CD14-positive monocyte (primary cell): ENCODE results near the gene TANGO2. TPM values are rescaled to one million over a fixed set of nuclear protein-coding genes. Genes with fewer than 3 reads are reported as not detected.

ENCODE experiments used
- DNase-seq, 3 donors: peaks; one replicate each; pipeline ENCODE4 v3.0.0-alpha.2; 2011 to 2022
- H2AFZ ChIP-seq: 2 replicates; pipeline ENCODE4 v1.6.0; 2012; ENCODE audit warnings: mild to moderate bottlenecking, low read depth, low read length, inconsistent platforms; ENCODE audit not compliant: insufficient read depth, poor library complexity, severe bottlenecking
- H3K27ac ChIP-seq, 2 donors: 1 replicate in 1 of 2; 2 replicates in 1 of 2; pipeline ENCODE4 v1.5.1; 2012 to 2013; ENCODE audit warnings: low read length in 2 of 2, control low read depth in 1 of 2, inconsistent platforms in 1 of 2, low read depth in 1 of 2, mild to moderate bottlenecking in 1 of 2
- H3K27me3 ChIP-seq, 2 donors: one replicate each; pipeline versions ENCODE4 v1.6.0 to v1.6.1; 2011 to 2013; ENCODE audit warnings: low read length in 2 of 2; ENCODE audit not compliant: control insufficient read depth in 2 of 2, insufficient read depth in 2 of 2
- H3K36me3 ChIP-seq, 2 donors: replicated peaks in 1 of 2; 1 replicate in 1 of 2; 2 replicates in 1 of 2; pipeline versions ENCODE4 v1.5.1 to v1.6.1; 2012 to 2013; ENCODE audit warnings: low read length in 2 of 2, control low read depth in 1 of 2, inconsistent platforms in 1 of 2, mild to moderate bottlenecking in 1 of 2; ENCODE audit not compliant: insufficient read depth in 2 of 2, control insufficient read depth in 1 of 2
- H3K4me1 ChIP-seq, 2 donors: 1 replicate in 1 of 2; 2 replicates in 1 of 2; pipeline versions ENCODE4 v1.5.1 to v1.6.1; 2012 to 2013; ENCODE audit warnings: low read length in 2 of 2, control low read depth in 1 of 2, inconsistent platforms in 1 of 2, mild to moderate bottlenecking in 1 of 2, moderate library complexity in 1 of 2; ENCODE audit not compliant: insufficient read depth in 2 of 2, control insufficient read depth in 1 of 2
- H3K4me2 ChIP-seq: replicated peaks from 2 replicates; pipeline ENCODE3; 2012; ENCODE audit warnings: low read length, moderate library complexity, mild to moderate bottlenecking; ENCODE audit not compliant: poor library complexity, severe bottlenecking; ENCODE audit errors: extremely low read depth
- H3K4me3 ChIP-seq, 3 experiments: fragments of 200-600 bp in 1 of 3; sonication (generic) in 1 of 3; replicated peaks in 1 of 3; 1 replicate in 2 of 3; 2 replicates in 1 of 3; pipeline ENCODE4 v1.5.1; 2011 to 2013; ENCODE audit warnings: low read length in 3 of 3, mild to moderate bottlenecking in 3 of 3, control low read depth in 2 of 3, low read depth in 2 of 3, inconsistent platforms in 1 of 3, moderate library complexity in 1 of 3
- H3K79me2 ChIP-seq: 2 replicates; pipeline ENCODE4 v1.6.0; 2012; ENCODE audit warnings: mild to moderate bottlenecking, control low read depth, inconsistent platforms, low read length, moderate library complexity; ENCODE audit not compliant: insufficient read depth
- H3K9ac ChIP-seq: 2 replicates; pipeline ENCODE4 v1.6.0; 2017; ENCODE audit warnings: low read length, mild to moderate bottlenecking; ENCODE audit not compliant: insufficient read depth, poor library complexity, severe bottlenecking
- H3K9me3 ChIP-seq, 2 donors: replicated peaks in 1 of 2; 1 replicate in 1 of 2; 2 replicates in 1 of 2; pipeline versions ENCODE4 v1.5.1 to v1.6.1; 2012 to 2013; ENCODE audit warnings: low read length in 2 of 2, control low read depth in 1 of 2; ENCODE audit not compliant: control insufficient read depth in 1 of 2, insufficient read depth in 1 of 2
- H4K20me1 ChIP-seq: 2 replicates; pipeline ENCODE4 v1.6.0; 2012; ENCODE audit warnings: mild to moderate bottlenecking, low read length, control low read depth, moderate library complexity; ENCODE audit not compliant: insufficient read depth
- H3K27ac Mint-ChIP-seq, 7 donors: one replicate each; pipeline ENCODE4 v1.8.0; 2020; ENCODE audit warnings: mild to moderate bottlenecking in 7 of 7, mixed read lengths in 7 of 7, moderate library complexity in 6 of 7, inconsistent platforms in 2 of 7
- H3K27me3 Mint-ChIP-seq, 3 donors: one replicate each; pipeline ENCODE4 v1.8.0; 2021 to 2022; ENCODE audit warnings: low read depth in 3 of 3, mild to moderate bottlenecking in 3 of 3, mixed read lengths in 3 of 3, moderate library complexity in 3 of 3, inconsistent platforms in 1 of 3
- H3K36me3 Mint-ChIP-seq, 2 donors: one replicate each; pipeline ENCODE4 v1.8.0; 2020; ENCODE audit warnings: mixed read lengths in 2 of 2, inconsistent platforms in 1 of 2, mild to moderate bottlenecking in 1 of 2
- H3K4me1 Mint-ChIP-seq: one replicate; pipeline ENCODE4 v1.8.0; 2020; ENCODE audit warnings: mild to moderate bottlenecking, mixed read lengths
- H3K4me3 Mint-ChIP-seq, 2 donors: one replicate each; pipeline ENCODE4 v1.8.0; 2020; ENCODE audit warnings: mild to moderate bottlenecking in 2 of 2, mixed read lengths in 2 of 2, moderate library complexity in 1 of 2
- H3K9me3 Mint-ChIP-seq, 7 donors: one replicate each; pipeline ENCODE4 v1.8.0; 2020 to 2022; ENCODE audit warnings: mixed read lengths in 7 of 7, mild to moderate bottlenecking in 6 of 7, moderate library complexity in 6 of 7, inconsistent platforms in 2 of 7
- WGBS: methylation state at CpG from one replicate; pipeline ENCODE4 v1.1.5; 2013; ENCODE audit warnings: missing lambda C conversion rate; ENCODE audit not compliant: insufficient coverage; 5-methylcytosine and 5-hydroxymethylcytosine counted together
- intact Hi-C, 2 donors: fragments of 100-400 bp; cut with micrococcal nuclease; formaldehyde crosslinking; loops; one replicate each; pipeline versions ENCODE4 v1.15.0 to v1.15.1; 2023
- polyA plus RNA-seq, 3 donors: library from polyadenylated mRNA; depleted of rRNA in 1 of 3; unstranded in 2 of 3; stranded (reverse) in 1 of 3; fragments of 300-500 nt in 2 of 3; fragments of >200 nt in 1 of 3; fragmentation: Illumina TruSeq in 2 of 3; gene quantifications; 1 replicate in 2 of 3; 2 replicates in 1 of 3; pipeline ENCODE4 v1.2.3, GENCODE V29; 2012 to 2021
- TF ChIP-seq, protein P1 (sequence below): fragments of 200-600 bp; IDR thresholded peaks from one replicate; pipeline ENCODE4 v1.8.0; 2022; ENCODE audit warnings: antibody characterized with exemption, mild to moderate bottlenecking

The TANGO2 gene
- polyA plus RNA-seq, 3 donors, result 56.4 to 94.9 (median 58.2) TPM

DNA sequence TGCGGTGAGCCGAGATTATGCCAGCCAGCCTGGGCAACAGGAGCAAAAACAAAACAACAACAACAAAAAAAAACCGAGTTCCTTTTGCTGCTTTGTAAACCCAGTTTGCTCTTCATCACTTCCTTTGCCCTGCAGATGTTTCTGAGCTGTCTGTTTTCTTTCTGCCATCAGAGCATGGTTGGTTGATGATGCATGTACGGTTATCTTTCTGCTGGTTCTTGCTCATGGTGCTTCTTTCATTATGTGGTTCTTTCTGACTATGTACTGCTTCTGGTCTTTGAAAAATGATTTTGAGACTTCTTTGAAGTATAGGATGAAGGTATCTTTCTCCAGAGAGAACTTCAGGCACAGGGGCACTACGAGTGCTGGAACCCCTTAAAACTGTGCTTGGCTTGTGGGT is 13.2 kb downstream of the TANGO2 start:
- Histone ChIP-seq H4K20me1 (peaks cover 98% of the 10 kb centered on the region), H3K36me3 (peaks cover 53 to 86% of the 10 kb centered on the region in 2 donors), H3K79me2 (peaks cover 63% of the 10 kb centered on the region), H3K9ac (no peak overlapping the region), H3K27me3 (no peaks in the 10 kb centered on the region), H3K4me1 (peaks cover 0 to 8% of the 10 kb centered on the region in 2 donors), H3K4me2 (no peak overlapping the region), H3K27ac (no peak overlapping the region), H3K9me3 (no peaks in the 10 kb centered on the region), H3K4me3 (no peak overlapping the region), H2AFZ (no peak overlapping the region)
- peaks cover 0 to 4% (median 0%) of the 10 kb centered on the region in 3 donors for H3K27me3 Mint-ChIP-seq
- DNase-seq, result no peak
- WGBS, result 97% methylated on average over 4 of the region's 5 CpGs
- H3K9me3 Mint-ChIP-seq, result peaks cover 0 to 3% (median 0%) of the 10 kb centered on the region in 7 donors
- H3K4me3 Mint-ChIP-seq, result no peak overlapping the region
- TF ChIP-seq, protein P1, sequence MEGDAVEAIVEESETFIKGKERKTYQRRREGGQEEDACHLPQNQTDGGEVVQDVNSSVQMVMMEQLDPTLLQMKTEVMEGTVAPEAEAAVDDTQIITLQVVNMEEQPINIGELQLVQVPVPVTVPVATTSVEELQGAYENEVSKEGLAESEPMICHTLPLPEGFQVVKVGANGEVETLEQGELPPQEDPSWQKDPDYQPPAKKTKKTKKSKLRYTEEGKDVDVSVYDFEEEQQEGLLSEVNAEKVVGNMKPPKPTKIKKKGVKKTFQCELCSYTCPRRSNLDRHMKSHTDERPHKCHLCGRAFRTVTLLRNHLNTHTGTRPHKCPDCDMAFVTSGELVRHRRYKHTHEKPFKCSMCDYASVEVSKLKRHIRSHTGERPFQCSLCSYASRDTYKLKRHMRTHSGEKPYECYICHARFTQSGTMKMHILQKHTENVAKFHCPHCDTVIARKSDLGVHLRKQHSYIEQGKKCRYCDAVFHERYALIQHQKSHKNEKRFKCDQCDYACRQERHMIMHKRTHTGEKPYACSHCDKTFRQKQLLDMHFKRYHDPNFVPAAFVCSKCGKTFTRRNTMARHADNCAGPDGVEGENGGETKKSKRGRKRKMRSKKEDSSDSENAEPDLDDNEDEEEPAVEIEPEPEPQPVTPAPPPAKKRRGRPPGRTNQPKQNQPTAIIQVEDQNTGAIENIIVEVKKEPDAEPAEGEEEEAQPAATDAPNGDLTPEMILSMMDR, result no peak
- H3K4me1 Mint-ChIP-seq, result peaks cover 12% of the 10 kb centered on the region
- intact Hi-C loops, result no loop called here
- no peak overlapping the region for H3K27ac Mint-ChIP-seq
- H3K36me3 Mint-ChIP-seq, result peaks cover 44 to 69% of the 10 kb centered on the region in 2 donors

DNA sequence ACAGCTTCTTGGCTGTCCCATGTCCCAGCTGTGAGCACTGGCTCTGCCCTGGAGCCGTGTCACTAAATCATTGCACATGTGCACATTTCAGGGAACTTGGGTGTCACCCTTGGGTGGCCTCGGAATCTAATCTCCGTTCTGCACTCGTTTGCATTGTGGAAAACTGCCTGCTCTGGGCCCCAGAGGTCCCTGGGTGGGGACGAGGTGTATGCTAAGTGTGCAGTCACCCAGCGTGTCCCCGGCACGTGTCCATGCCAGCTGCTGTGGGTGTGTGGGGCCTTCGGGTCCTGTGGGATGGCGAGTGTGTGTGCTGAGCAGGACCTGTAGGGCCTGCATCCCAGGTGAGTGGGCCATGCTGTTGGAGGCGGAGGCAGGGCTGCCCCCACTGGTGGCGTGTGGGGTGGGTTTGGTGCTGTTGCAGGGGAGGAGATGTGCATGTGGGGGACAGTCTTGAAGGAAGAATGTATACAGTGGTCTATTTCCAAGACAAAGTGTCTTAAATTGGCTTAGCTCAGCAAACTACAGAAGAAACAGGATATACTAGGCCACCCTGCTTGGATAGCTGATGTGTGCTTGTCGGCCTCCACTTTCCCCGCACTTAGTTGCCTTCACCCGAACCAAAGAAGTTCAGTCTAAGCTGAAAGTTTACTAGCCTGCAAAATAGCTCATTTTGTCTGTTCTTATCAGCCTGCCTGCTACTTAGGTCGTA is 14.6 kb downstream of the TANGO2 start:
- Histone ChIP-seq H3K36me3 (peaks cover 65 to 92% of the 10 kb centered on the region in 2 donors), H3K27ac (no peak overlapping the region), H3K79me2 (peaks cover 51% of the 10 kb centered on the region), H2AFZ (no peak overlapping the region), H3K27me3 (no peaks in the 10 kb centered on the region), H3K9me3 (no peaks in the 10 kb centered on the region), H3K4me1 (peaks cover 0 to 8% of the 10 kb centered on the region in 2 donors), H3K4me2 (no peak overlapping the region), H3K4me3 (no peak overlapping the region), H3K9ac (no peak overlapping the region), H4K20me1 (peaks cover 98% of the 10 kb centered on the region)
- 94% methylated on average over 15 of the region's 16 CpGs for WGBS
- TF ChIP-seq, protein P1, result no peak
- Mint-ChIP-seq H3K27ac (peak overlapping the region in 1 of 7 donors; percentile 79), H3K4me3 (no peak overlapping the region), H3K9me3 (peaks cover 0 to 3% (median 0%) of the 10 kb centered on the region in 7 donors), H3K27me3 (peaks cover 0 to 4% (median 0%) of the 10 kb centered on the region in 3 donors), H3K4me1 (peaks cover 12% of the 10 kb centered on the region), H3K36me3 (peaks cover 53 to 82% of the 10 kb centered on the region in 2 donors)
- DNase-seq, result no peak
- intact Hi-C loops, result no loop called here
